ENCODE results near the gene WIPF3. TPM values are rescaled to one million over a fixed set of nuclear protein-coding genes. Genes with fewer than 3 reads are reported as not detected.

Gene WIPF3
- total and polyA plus RNA-seq, 2 experiments from 2014 or later, result 1.4 to 2.8 TPM

DNA sequence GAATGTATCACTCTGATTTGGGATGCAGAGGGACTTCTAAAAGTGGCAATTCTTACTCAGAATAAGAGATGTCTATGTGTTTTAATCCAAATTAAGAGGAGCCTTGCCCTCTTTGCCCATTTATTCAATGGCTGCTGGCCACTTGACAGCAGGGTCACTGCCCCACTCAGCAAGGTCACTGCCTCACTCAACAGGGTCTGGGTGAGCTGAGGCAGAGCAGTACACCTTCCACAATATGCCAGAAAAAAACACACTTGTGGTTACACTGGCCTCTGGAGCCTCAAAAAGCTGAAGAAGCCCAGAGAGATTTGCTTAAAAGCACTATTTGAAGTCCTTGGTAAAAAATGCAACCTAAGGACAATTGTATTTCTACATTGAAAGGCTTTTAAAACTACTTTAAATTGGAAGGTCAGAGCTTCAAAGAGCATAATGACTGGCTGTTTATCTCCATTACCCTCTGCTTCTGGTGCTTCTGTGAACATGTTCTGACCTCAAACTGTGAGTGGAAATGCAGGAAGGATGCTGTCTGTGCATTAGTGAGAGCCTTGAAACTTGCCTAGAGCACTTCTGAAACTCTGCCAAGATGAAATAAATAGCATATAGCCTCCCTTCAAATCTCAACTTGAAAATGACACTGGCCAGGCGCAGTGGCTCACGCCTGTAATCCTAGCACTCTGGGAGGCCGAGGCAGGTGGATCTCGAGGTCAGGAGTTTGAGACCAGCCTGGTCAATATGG lies 35.1 kb upstream of the WIPF3 start:
- Histone ChIP-seq H3K27ac (peak overlapping the region; percentile 48), H3K4me1 (ENCODE audit: low read depth) (peaks cover 7% of the 10 kb centered on the region), H3K27me3 (no peaks in the 10 kb centered on the region), H3K4me3 (no peak overlapping the region), H3K9me3 (ENCODE audit: low read depth) (no peaks in the 10 kb centered on the region), H3K36me3 (no peaks in the 10 kb centered on the region)
- DNase-seq (ENCODE audit: low read depth in 1 of 2, low spot score in 1 of 2), result peak in 1 of 2 donors; percentile 70
- TF ChIP-seq, protein P1, sequence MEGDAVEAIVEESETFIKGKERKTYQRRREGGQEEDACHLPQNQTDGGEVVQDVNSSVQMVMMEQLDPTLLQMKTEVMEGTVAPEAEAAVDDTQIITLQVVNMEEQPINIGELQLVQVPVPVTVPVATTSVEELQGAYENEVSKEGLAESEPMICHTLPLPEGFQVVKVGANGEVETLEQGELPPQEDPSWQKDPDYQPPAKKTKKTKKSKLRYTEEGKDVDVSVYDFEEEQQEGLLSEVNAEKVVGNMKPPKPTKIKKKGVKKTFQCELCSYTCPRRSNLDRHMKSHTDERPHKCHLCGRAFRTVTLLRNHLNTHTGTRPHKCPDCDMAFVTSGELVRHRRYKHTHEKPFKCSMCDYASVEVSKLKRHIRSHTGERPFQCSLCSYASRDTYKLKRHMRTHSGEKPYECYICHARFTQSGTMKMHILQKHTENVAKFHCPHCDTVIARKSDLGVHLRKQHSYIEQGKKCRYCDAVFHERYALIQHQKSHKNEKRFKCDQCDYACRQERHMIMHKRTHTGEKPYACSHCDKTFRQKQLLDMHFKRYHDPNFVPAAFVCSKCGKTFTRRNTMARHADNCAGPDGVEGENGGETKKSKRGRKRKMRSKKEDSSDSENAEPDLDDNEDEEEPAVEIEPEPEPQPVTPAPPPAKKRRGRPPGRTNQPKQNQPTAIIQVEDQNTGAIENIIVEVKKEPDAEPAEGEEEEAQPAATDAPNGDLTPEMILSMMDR (IDR thresholded peaks at IDR 0.05; ENCODE audit: low read depth, low read length), result no peak

DNA sequence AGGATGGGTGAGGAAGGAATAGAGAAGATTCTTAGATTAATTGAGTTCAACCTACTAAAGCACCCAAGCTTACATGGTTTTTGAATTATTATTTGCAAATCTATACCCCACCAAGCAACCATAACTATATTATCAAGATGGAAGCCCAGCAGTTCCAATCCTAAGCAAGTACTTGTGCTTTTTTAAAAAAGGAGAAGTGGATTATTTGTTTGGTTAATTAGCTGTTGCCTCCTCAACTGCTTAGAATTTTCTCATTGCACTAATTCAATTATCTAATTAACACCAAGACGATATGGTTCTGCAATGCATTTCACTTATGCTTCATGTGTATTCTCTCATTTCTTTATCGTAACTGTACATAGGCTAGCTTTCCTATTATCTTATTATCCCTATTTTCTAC lies 27.3 kb upstream of the WIPF3 start:
- H3K27ac ChIP-seq, result no peak overlapping the region
- H3K9me3 ChIP-seq (ENCODE audit: low read depth), result no peaks in the 10 kb centered on the region
- TF ChIP-seq, protein P1 (IDR thresholded peaks at IDR 0.05; ENCODE audit: low read depth, low read length), result no peak
- no peak overlapping the region for H3K4me3 ChIP-seq
- DNase-seq (ENCODE audit: low read depth in 1 of 2, low spot score in 1 of 2), result no peak
- H3K4me1 ChIP-seq (ENCODE audit: low read depth), result no peaks in the 10 kb centered on the region
- peaks cover 24% of the 10 kb centered on the region for H3K27me3 ChIP-seq
- no peaks in the 10 kb centered on the region for H3K36me3 ChIP-seq

DNA sequence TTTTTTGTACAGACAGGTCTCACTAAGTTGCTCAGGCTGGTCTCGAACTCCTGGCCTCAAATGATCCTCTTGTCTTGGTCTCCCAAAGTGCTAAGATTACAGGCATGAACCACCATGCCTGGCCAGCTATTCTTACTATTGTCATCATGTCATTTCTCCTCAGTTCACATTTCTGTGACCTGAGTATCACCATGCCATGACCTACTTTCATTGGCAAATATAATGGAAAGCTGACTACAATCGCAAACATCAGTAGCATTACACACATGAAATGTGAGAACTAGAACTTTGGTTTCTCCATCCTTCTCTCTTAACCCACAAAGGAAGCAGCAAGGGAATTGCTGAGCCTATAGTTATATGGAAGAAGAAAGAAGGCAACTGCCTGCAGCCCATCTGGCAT lies 26.0 kb upstream of the WIPF3 start:
- Histone ChIP-seq H3K9me3 (ENCODE audit: low read depth) (no peaks in the 10 kb centered on the region), H3K4me1 (ENCODE audit: low read depth) (no peaks in the 10 kb centered on the region), H3K27me3 (peaks cover 24% of the 10 kb centered on the region), H3K36me3 (no peaks in the 10 kb centered on the region), H3K4me3 (no peak overlapping the region), H3K27ac (no peak overlapping the region)
- no peak for DNase-seq (ENCODE audit: low read depth in 1 of 2, low spot score in 1 of 2)
- TF ChIP-seq, protein P1 (IDR thresholded peaks at IDR 0.05; ENCODE audit: low read depth, low read length), result no peak

DNA sequence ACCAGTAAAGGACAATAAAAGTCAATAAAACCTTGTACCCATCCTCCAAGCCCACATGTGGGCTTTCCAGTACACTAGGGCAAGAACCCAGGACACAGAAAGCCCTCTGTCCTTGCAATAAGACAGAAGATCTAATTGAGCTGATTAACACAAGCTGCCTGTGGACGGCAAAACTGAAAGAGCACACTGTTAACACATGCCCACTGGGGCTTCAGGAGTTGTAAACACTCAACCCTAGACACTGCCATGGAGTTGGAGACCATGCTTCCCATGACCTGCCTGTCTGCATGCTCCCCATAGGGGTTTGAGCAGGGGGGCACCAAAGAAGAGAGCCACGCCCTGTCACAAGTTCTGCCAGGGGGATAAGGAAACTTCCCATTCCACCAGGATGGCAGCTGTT lies 22.6 kb upstream of the WIPF3 start:
- Histone ChIP-seq H3K27me3 (peaks cover 6% of the 10 kb centered on the region), H3K36me3 (no peaks in the 10 kb centered on the region), H3K4me3 (no peak overlapping the region), H3K9me3 (ENCODE audit: low read depth) (no peaks in the 10 kb centered on the region), H3K27ac (no peak overlapping the region), H3K4me1 (ENCODE audit: low read depth) (no peaks in the 10 kb centered on the region)
- DNase-seq (ENCODE audit: low read depth in 1 of 2, low spot score in 1 of 2), result no peak
- TF ChIP-seq, protein P1 (IDR thresholded peaks at IDR 0.05; ENCODE audit: low read depth, low read length), result no peak

DNA sequence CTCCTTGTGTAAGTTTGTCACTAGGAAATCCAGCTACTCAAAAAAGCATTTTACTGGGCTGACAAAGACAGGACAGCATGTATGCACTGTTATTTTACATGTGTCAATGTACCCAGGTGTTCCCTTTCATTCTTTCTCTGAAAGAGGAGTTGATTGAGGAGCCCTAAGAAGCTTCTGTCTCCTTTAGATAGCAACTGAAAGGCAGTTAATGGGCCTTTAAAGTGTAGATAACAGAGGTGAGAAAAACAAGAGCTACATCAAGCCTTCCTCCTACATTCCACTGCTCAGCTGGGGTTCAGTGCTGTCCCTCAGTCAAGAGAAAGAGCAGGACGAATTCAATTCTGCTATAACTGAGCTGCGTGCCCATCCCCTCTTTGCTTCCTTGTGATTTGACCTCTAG lies 12.8 kb upstream of the WIPF3 start:
- peak in 1 of 2 donors; percentile 34 for DNase-seq (ENCODE audit: low read depth in 1 of 2, low spot score in 1 of 2)
- H3K36me3 ChIP-seq, result no peaks in the 10 kb centered on the region
- no peak overlapping the region for H3K27ac ChIP-seq
- H3K4me3 ChIP-seq, result no peak overlapping the region
- peaks cover 5% of the 10 kb centered on the region for H3K4me1 ChIP-seq (ENCODE audit: low read depth)
- no peaks in the 10 kb centered on the region for H3K9me3 ChIP-seq (ENCODE audit: low read depth)
- H3K27me3 ChIP-seq, result peaks cover 43% of the 10 kb centered on the region
- TF ChIP-seq, protein P1 (IDR thresholded peaks at IDR 0.05; ENCODE audit: low read depth, low read length), result no peak
